Sigmoid colon (tissue), 4 donors: ENCODE results near the gene ETF1.

Source experiments
- EP300 ChIP-seq, 4 donors: sonication (generic); formaldehyde crosslinking; IDR thresholded peaks; one replicate each; pipeline ENCODE4 v1.6.1; 2017; ENCODE audit warnings: antibody characterized with exemption in 4 of 4
- POLR2A ChIP-seq, 2 donors: fragments of 450-650 bp; IDR thresholded peaks; one replicate each; pipeline ENCODE4 v1.6.1; 2016; ENCODE audit warnings: antibody characterized with exemption in 2 of 2, mild to moderate bottlenecking in 2 of 2, moderate library complexity in 2 of 2
- POLR2AphosphoS5 ChIP-seq, 4 donors: sonication (generic); formaldehyde crosslinking; IDR thresholded peaks; one replicate each; pipeline ENCODE4 v1.6.1; 2017; ENCODE audit warnings: antibody characterized with exemption in 4 of 4
- TF ChIP-seq, protein P1 (sequence below), 4 experiments: fragments of 450-650 bp in 3 of 4; fragments of 200-600 bp in 1 of 4; IDR thresholded peaks; one replicate each; pipeline ENCODE4 v1.5.1; 2016 to 2019; ENCODE audit warnings: antibody characterized with exemption in 4 of 4, mild to moderate bottlenecking in 3 of 4, moderate library complexity in 2 of 4

DNA sequence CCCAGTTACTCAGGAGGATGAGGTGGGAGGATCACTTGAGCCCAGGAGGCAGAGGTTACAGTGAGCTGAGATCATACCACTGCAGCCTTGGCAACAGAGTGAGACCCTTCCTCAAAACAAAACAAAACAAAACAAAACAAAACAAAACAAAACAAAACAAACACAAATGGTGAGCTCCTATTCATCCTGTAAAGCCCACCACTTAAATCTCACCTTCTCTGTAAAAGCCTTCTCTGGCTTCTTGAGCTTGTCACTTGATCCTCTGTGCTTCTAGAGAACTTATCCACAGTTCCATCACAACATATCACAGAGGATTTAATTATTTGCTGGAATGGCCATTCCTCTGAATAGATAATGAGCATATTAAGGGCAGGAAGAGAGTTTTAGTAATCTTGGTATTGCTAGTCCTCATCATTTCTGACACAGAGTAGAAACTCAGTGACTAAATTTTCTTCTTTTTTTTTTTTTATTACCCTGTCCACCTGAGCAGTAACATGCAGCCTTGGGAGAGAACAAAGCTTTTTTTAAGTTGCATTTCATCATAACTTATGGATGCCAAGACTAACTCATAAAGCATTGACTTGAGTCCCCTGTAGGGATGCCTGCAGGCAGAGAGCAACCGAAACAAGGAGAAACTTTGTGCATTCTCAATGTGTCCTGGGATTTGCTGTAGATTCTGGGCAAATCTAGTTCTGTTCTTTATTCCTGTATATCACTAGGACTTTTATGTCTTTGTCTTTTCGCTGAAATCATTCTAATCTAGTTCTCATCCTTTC lies 45.2 kb upstream of the ETF1 start:
- TF ChIP-seq, protein P1, sequence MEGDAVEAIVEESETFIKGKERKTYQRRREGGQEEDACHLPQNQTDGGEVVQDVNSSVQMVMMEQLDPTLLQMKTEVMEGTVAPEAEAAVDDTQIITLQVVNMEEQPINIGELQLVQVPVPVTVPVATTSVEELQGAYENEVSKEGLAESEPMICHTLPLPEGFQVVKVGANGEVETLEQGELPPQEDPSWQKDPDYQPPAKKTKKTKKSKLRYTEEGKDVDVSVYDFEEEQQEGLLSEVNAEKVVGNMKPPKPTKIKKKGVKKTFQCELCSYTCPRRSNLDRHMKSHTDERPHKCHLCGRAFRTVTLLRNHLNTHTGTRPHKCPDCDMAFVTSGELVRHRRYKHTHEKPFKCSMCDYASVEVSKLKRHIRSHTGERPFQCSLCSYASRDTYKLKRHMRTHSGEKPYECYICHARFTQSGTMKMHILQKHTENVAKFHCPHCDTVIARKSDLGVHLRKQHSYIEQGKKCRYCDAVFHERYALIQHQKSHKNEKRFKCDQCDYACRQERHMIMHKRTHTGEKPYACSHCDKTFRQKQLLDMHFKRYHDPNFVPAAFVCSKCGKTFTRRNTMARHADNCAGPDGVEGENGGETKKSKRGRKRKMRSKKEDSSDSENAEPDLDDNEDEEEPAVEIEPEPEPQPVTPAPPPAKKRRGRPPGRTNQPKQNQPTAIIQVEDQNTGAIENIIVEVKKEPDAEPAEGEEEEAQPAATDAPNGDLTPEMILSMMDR (IDR thresholded peaks at IDR 0.05), result no peak
- TF ChIP-seq POLR2AphosphoS5 (IDR thresholded peaks at IDR 0.05) (no peak), POLR2A (IDR thresholded peaks at IDR 0.05) (no peak), EP300 (IDR thresholded peaks at IDR 0.05) (no peak)
